ENCODE data around the gene GP9. TPM values are rescaled to one million over a fixed set of nuclear protein-coding genes. Genes with fewer than 3 reads are reported as not detected.

Gene GP9
- total RNA-seq, 5 donors from 2014 or later (not counting 1 experiment from before 2014, with no cell fraction given): not detected

- Mint-ChIP-seq H3K4me3 (peak overlapping the region; percentile 50 to 81 (median 72)), H3K27ac (peak overlapping the region; percentile 95 to 99), H3K4me1 (peaks cover 46 to 61% (median 47%) of the 10 kb centered on the region in 3 donors), H3K36me3 (no peaks in the 10 kb centered on the region), H3K9me3 (no peaks in the 10 kb centered on the region), H3K27me3 (no peaks in the 10 kb centered on the region)
- no peaks in the 10 kb centered on the region for H3K36me3 ChIP-seq (ENCODE audit: control insufficient read depth in 2 of 2, extremely low read depth in 1 of 2, insufficient read depth in 1 of 2, low read length in 1 of 2)
- peak; percentile 80 to 91 (median 84) for ATAC-seq (replicated peaks in 1 of 4)
- peak overlapping the region in 1 of 2 donors; percentile 32 for H3K4me3 ChIP-seq (ENCODE audit: control insufficient read depth in 1 of 2, extremely low read depth in 1 of 2, low read length in 1 of 2)
- peaks cover 26 to 43% of the 10 kb centered on the region in 2 experiments for H3K4me1 ChIP-seq (ENCODE audit: control insufficient read depth in 1 of 2, extremely low read depth in 1 of 2, insufficient read depth in 2 of 2, low read length in 2 of 2)
- H3K27me3 ChIP-seq (replicated peaks in 1 of 2; ENCODE audit: control insufficient read depth in 2 of 2, extremely low read depth in 1 of 2, insufficient read depth in 2 of 2, low read length in 1 of 2): no peaks in the 10 kb centered on the region
- DNase-seq: peak; percentile 42 to 85 (median 62)
- CTCF ChIA-PET: interaction anchor here (0.5 to 3.1 kb wide), 36 partner anchors 8 to 408 kb away, joined by 3 to 58 read pairs (median 4); partner anchors contain the start of genes ACAD9 (in 1 of the 2) and CFAP92 (in 1 of the 2)
- H3K9me3 ChIP-seq: no peaks in the 10 kb centered on the region
- H3K27ac ChIP-seq (ENCODE audit: low read length): peak overlapping the region; percentile 84
- POLR2A ChIA-PET: interaction anchor here (0.6 to 1.5 kb wide), 7 partner anchors 10 to 300 kb away, joined by 3 to 13 read pairs (median 3); partner anchors contain the start of gene CFAP92 (in 1 of the 2)
- 3% methylated on average over 5 of the region's 6 CpGs for WGBS (ENCODE audit: insufficient coverage)
These were observed 44.2 kb upstream of the GP9 start for GRCh38 chr3:129016356-129016719.

DNA sequence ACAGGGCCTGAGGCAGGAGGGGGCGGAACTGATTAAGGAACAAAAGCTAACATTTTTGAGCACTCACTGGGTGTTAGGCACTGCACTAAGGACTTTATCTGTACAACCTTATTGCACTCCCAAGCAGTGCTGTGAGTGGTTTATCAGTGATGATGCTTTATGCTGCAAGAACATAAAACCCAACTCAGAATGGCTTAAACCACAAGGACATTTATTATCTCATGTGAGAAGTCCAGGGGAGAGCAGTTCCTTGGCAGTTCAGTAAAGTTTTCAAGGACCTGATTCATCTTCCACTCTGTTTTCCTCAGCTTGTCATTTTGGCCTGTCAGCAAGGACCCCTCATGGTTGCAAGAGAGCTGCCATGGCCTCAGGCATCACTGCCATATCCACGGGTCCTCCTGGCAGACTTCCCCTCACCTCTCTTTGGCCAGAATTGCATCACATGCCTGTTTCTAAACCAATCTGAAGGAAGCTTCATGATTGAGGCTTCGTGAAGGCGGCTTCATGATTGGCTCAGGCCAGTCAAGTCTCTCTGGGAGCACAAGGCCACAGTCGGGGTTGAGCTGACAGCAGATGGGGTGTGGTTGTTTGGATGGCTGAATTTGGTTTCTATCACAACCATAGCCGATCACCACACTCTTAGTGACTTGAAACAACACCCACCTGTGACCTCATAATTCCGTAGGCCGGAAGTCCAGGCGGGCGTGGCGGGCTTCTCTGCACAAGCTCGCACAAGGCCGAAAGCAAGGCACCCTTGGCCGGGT is 43.7 kb upstream of the GP9 start:
- 96% methylated on average over 9 of the region's 14 CpGs for WGBS (ENCODE audit: insufficient coverage)
- H3K27me3 ChIP-seq (replicated peaks in 1 of 2; ENCODE audit: control insufficient read depth in 2 of 2, extremely low read depth in 1 of 2, insufficient read depth in 2 of 2, low read length in 1 of 2): no peaks in the 10 kb centered on the region
- no peaks in the 10 kb centered on the region for H3K9me3 ChIP-seq
- no peak overlapping the region for H3K4me3 ChIP-seq (ENCODE audit: control insufficient read depth in 1 of 2, extremely low read depth in 1 of 2, low read length in 1 of 2)
- ChIA-PET POLR2A (interaction anchor here (0.6 to 1.5 kb wide), 7 partner anchors 10 to 300 kb away, joined by 3 to 13 read pairs (median 3); partner anchors contain the start of gene CFAP92 (in 1 of the 2)), CTCF (interaction anchor here (0.5 to 3.1 kb wide), 30 partner anchors 8 to 408 kb away, joined by 3 to 58 read pairs (median 5); partner anchors contain the start of genes ACAD9 (in 1 of the 2) and CFAP92 (in 1 of the 2))
- H3K4me1 ChIP-seq (ENCODE audit: control insufficient read depth in 1 of 2, extremely low read depth in 1 of 2, insufficient read depth in 2 of 2, low read length in 2 of 2): peaks cover 26 to 44% of the 10 kb centered on the region in 2 experiments
- ATAC-seq (replicated peaks in 1 of 4) (peak in 1 of 4 experiments; percentile 17), DNase-seq (peak in 25 of 35 experiments; percentile 12 to 59 (median 32))
- Mint-ChIP-seq H3K27me3 (no peaks in the 10 kb centered on the region), H3K4me3 (peak overlapping the region in 1 of 3 donors; percentile 81), H3K27ac (peak overlapping the region; percentile 95 to 99), H3K9me3 (no peaks in the 10 kb centered on the region), H3K4me1 (peaks cover 46 to 61% (median 47%) of the 10 kb centered on the region in 3 donors), H3K36me3 (no peaks in the 10 kb centered on the region)
- H3K36me3 ChIP-seq (ENCODE audit: control insufficient read depth in 2 of 2, extremely low read depth in 1 of 2, insufficient read depth in 1 of 2, low read length in 1 of 2): no peaks in the 10 kb centered on the region
- H3K27ac ChIP-seq (ENCODE audit: low read length): peak overlapping the region; percentile 84

- no peak overlapping the region for H3K4me3 ChIP-seq (ENCODE audit: control insufficient read depth in 1 of 2, extremely low read depth in 1 of 2, low read length in 1 of 2)
- H3K27ac ChIP-seq (ENCODE audit: low read length): peak overlapping the region; percentile 84
- H3K4me1 Mint-ChIP-seq: peaks cover 50 to 66% (median 51%) of the 10 kb centered on the region in 3 donors
- H3K27ac Mint-ChIP-seq: peak overlapping the region; percentile 95 to 99
- DNase-seq (no peak), ATAC-seq (replicated peaks in 1 of 4) (no peak)
- 96% methylated on average over 4 of the region's 7 CpGs for WGBS (ENCODE audit: insufficient coverage)
- no peaks in the 10 kb centered on the region for H3K27me3 ChIP-seq (replicated peaks in 1 of 2; ENCODE audit: control insufficient read depth in 2 of 2, extremely low read depth in 1 of 2, insufficient read depth in 2 of 2, low read length in 1 of 2)
- H3K36me3 ChIP-seq (ENCODE audit: control insufficient read depth in 2 of 2, extremely low read depth in 1 of 2, insufficient read depth in 1 of 2, low read length in 1 of 2): no peaks in the 10 kb centered on the region
- ChIA-PET POLR2A (interaction anchor here in 1 of 2 donors (0.7 kb wide), 2 partner anchors 9 to 23 kb away, joined by 3 read pairs; no protein-coding TSS in a partner anchor), CTCF (interaction anchor here (0.5 to 3.1 kb wide), 8 partner anchors 9 to 230 kb away, joined by 3 to 58 read pairs (median 18); no protein-coding TSS in a partner anchor)
- peak overlapping the region in 1 of 3 donors; percentile 81 for H3K4me3 Mint-ChIP-seq
- H3K27me3 Mint-ChIP-seq: no peaks in the 10 kb centered on the region
- no peaks in the 10 kb centered on the region for H3K9me3 Mint-ChIP-seq
- H3K4me1 ChIP-seq (ENCODE audit: control insufficient read depth in 1 of 2, extremely low read depth in 1 of 2, insufficient read depth in 2 of 2, low read length in 2 of 2): peaks cover 26 to 50% of the 10 kb centered on the region in 2 experiments
- H3K9me3 ChIP-seq: no peaks in the 10 kb centered on the region
- H3K36me3 Mint-ChIP-seq: no peaks in the 10 kb centered on the region
These were observed 43.1 kb upstream of the GP9 start for GRCh38 chr3:129017484-129017899.

- POLR2A ChIA-PET: interaction anchor here in 1 of 2 donors (0.7 kb wide), 1 partner anchor 24 kb away, joined by 3 read pairs; no protein-coding TSS in a partner anchor
- Histone ChIP-seq H3K9me3 (no peaks in the 10 kb centered on the region), H3K4me3 (ENCODE audit: control insufficient read depth in 1 of 2, extremely low read depth in 1 of 2, low read length in 1 of 2) (no peak overlapping the region), H3K36me3 (ENCODE audit: control insufficient read depth in 2 of 2, extremely low read depth in 1 of 2, insufficient read depth in 1 of 2, low read length in 1 of 2) (no peaks in the 10 kb centered on the region), H3K27me3 (replicated peaks in 1 of 2; ENCODE audit: control insufficient read depth in 2 of 2, extremely low read depth in 1 of 2, insufficient read depth in 2 of 2, low read length in 1 of 2) (no peaks in the 10 kb centered on the region), H3K27ac (ENCODE audit: low read length) (peak overlapping the region; percentile 84), H3K4me1 (ENCODE audit: control insufficient read depth in 1 of 2, extremely low read depth in 1 of 2, insufficient read depth in 2 of 2, low read length in 2 of 2) (peaks cover 26 to 54% of the 10 kb centered on the region in 2 experiments)
- Mint-ChIP-seq H3K4me3 (peak overlapping the region in 1 of 3 donors; percentile 22), H3K9me3 (no peaks in the 10 kb centered on the region), H3K36me3 (no peaks in the 10 kb centered on the region), H3K4me1 (peaks cover 52 to 65% (median 53%) of the 10 kb centered on the region in 3 donors), H3K27ac (peak overlapping the region; percentile 95 to 99), H3K27me3 (no peaks in the 10 kb centered on the region)
- CTCF ChIA-PET: interaction anchor here in 1 of 2 donors (3.1 kb wide), 1 partner anchor 9 kb away, joined by 37 read pairs; no protein-coding TSS in a partner anchor
- DNase-seq: no peak
- no CpG with 5 or more reads among the region's 2 CpGs for WGBS (ENCODE audit: insufficient coverage)
- ATAC-seq (replicated peaks in 1 of 4): no peak
These were observed 42.3 kb upstream of the GP9 start for GRCh38 chr3:129018271-129018670.

- CTCF ChIA-PET: interaction anchor here in 1 of 2 donors (0.5 kb wide), 1 partner anchor 431 kb away, joined by 3 read pairs; no protein-coding TSS in a partner anchor
- Histone ChIP-seq H3K9me3 (no peaks in the 10 kb centered on the region), H3K27me3 (replicated peaks in 1 of 2; ENCODE audit: control insufficient read depth in 2 of 2, extremely low read depth in 1 of 2, insufficient read depth in 2 of 2, low read length in 1 of 2) (no peaks in the 10 kb centered on the region), H3K27ac (ENCODE audit: low read length) (peak overlapping the region; percentile 84), H3K4me1 (ENCODE audit: control insufficient read depth in 1 of 2, extremely low read depth in 1 of 2, insufficient read depth in 2 of 2, low read length in 2 of 2) (peaks cover 26 to 54% of the 10 kb centered on the region in 2 experiments), H3K4me3 (ENCODE audit: control insufficient read depth in 1 of 2, extremely low read depth in 1 of 2, low read length in 1 of 2) (no peak overlapping the region), H3K36me3 (ENCODE audit: control insufficient read depth in 2 of 2, extremely low read depth in 1 of 2, insufficient read depth in 1 of 2, low read length in 1 of 2) (no peaks in the 10 kb centered on the region)
- POLR2A ChIA-PET: no interaction called here
- ATAC-seq (replicated peaks in 1 of 4) (no peak), DNase-seq (no peak)
- H3K36me3 Mint-ChIP-seq: no peaks in the 10 kb centered on the region
- H3K4me3 Mint-ChIP-seq: peak overlapping the region in 1 of 3 donors; percentile 22
- peak overlapping the region; percentile 67 to 99 for H3K27ac Mint-ChIP-seq
- H3K9me3 Mint-ChIP-seq: no peaks in the 10 kb centered on the region
- no peaks in the 10 kb centered on the region for H3K27me3 Mint-ChIP-seq
- peaks cover 52 to 60% (median 53%) of the 10 kb centered on the region in 3 donors for H3K4me1 Mint-ChIP-seq
- WGBS (ENCODE audit: insufficient coverage): 98% methylated on average over 8 of the region's 9 CpGs
These were observed 41.8 kb upstream of the GP9 start for GRCh38 chr3:129018751-129019150.

GRCh38 chr3:129019266-129019665 is 41.3 kb upstream of the GP9 start:
- ChIA-PET POLR2A (no interaction called here), CTCF (interaction anchor here (0.5 to 1.1 kb wide), 4 partner anchors 24 to 807 kb away, joined by 3 to 4 read pairs (median 4); no protein-coding TSS in a partner anchor)
- H3K27ac ChIP-seq (ENCODE audit: low read length): no peak overlapping the region
- no peaks in the 10 kb centered on the region for H3K9me3 ChIP-seq
- Mint-ChIP-seq H3K9me3 (no peaks in the 10 kb centered on the region), H3K27ac (no peak overlapping the region), H3K4me3 (no peak overlapping the region), H3K27me3 (no peaks in the 10 kb centered on the region), H3K36me3 (no peaks in the 10 kb centered on the region), H3K4me1 (peaks cover 52 to 55% (median 52%) of the 10 kb centered on the region in 3 donors)
- no peaks in the 10 kb centered on the region for H3K27me3 ChIP-seq (replicated peaks in 1 of 2; ENCODE audit: control insufficient read depth in 2 of 2, extremely low read depth in 1 of 2, insufficient read depth in 2 of 2, low read length in 1 of 2)
- no CpG with 5 or more reads among the region's 3 CpGs for WGBS (ENCODE audit: insufficient coverage)
- no peaks in the 10 kb centered on the region for H3K36me3 ChIP-seq (ENCODE audit: control insufficient read depth in 2 of 2, extremely low read depth in 1 of 2, insufficient read depth in 1 of 2, low read length in 1 of 2)
- H3K4me3 ChIP-seq (ENCODE audit: control insufficient read depth in 1 of 2, extremely low read depth in 1 of 2, low read length in 1 of 2): no peak overlapping the region
- ATAC-seq (replicated peaks in 1 of 4) (no peak), DNase-seq (no peak)
- H3K4me1 ChIP-seq (ENCODE audit: control insufficient read depth in 1 of 2, extremely low read depth in 1 of 2, insufficient read depth in 2 of 2, low read length in 2 of 2): peaks cover 26 to 54% of the 10 kb centered on the region in 2 experiments

Measured in T-cell (primary cell).